C4-2B (cell line): ENCODE data around the gene ILF3.

Experiments
- H3K27ac ChIP-seq: fragments of 450-650 bp; 2 replicates; pipeline ENCODE4 v1.5.1; 2017
- CTCF ChIP-seq: fragments of 450-650 bp; conservative IDR thresholded peaks from 2 replicates; pipeline ENCODE4 v1.5.1; 2017; ENCODE audit warnings: mild to moderate bottlenecking
- ZFX ChIP-seq: fragments of 450-650 bp; IDR thresholded peaks from 2 replicates; pipeline ENCODE4 v1.6.1; 2017

Gene ILF3

GRCh38 chr19:10643172-10643967, 10.8 kb upstream of the ILF3 start:
- TF ChIP-seq CTCF (no peak), ZFX (no peak)
- no peak overlapping the region for H3K27ac ChIP-seq

GRCh38 chr19:10643968-10644259, 10.2 kb upstream of the ILF3 start:
- TF ChIP-seq ZFX (no peak), CTCF (no peak)
- H3K27ac ChIP-seq: no peak overlapping the region

GRCh38 chr19:10644260-10645007, 9.7 kb upstream of the ILF3 start:
- TF ChIP-seq CTCF (peak; percentile 95), ZFX (no peak)
- no peak overlapping the region for H3K27ac ChIP-seq

GRCh38 chr19:10646456-10647159, 7.5 kb upstream of the ILF3 start:
- no peak overlapping the region for H3K27ac ChIP-seq
- no peak for TF ChIP-seq CTCF
- TF ChIP-seq ZFX: no peak

GRCh38 chr19:10648360-10648759, 5.8 kb upstream of the ILF3 start:
- H3K27ac ChIP-seq: no peak overlapping the region
- TF ChIP-seq ZFX: no peak
- no peak for TF ChIP-seq CTCF

GRCh38 chr19:10651851-10652250, 2.3 kb upstream of the ILF3 start:
- H3K27ac ChIP-seq: peak overlapping the region; percentile 10; the same call in 1 of the 2 replicates
- TF ChIP-seq CTCF: no peak

GRCh38 chr19:10653482-10653731, 739 bp upstream of the ILF3 start:
- H3K27ac ChIP-seq: peak overlapping the region; percentile 97
- no peak for TF ChIP-seq CTCF
- TF ChIP-seq ZFX: no peak
